Caco-2 (cell line): ENCODE measurements around the gene KDM4C. TPM values are rescaled to one million over a fixed set of nuclear protein-coding genes. Genes with fewer than 3 reads are reported as not detected.

Experiments used
- BruUV-seq: library from RNA; stranded (reverse); fragments of 400-500 nt; replicated peaks from 2 replicates; lab custom pipeline; 2021; lab: Mats Ljungman, UMichigan
- CTCF ChIA-PET: fragments of 300-600 bp; sonication (Branson Sonifier 250); formaldehyde crosslinking; loops from one replicate; lab custom pipeline; 2022; ENCODE audit warnings: antibody characterized with exemption; lab: Charles Lee
- POLR2A ChIA-PET: fragments of 300-600 bp; sonication (Branson Sonifier 250); formaldehyde crosslinking; loops from one replicate; lab custom pipeline; 2022; ENCODE audit warnings: antibody characterized with exemption; lab: Charles Lee
- DNase-seq, 2 experiments: peaks; one replicate each; pipeline versions ENCODE4 v3.0.0 to v3.0.0-alpha.2; 2020 to 2022
- H3K27me3 ChIP-seq: replicated peaks from 2 replicates; pipeline ENCODE4 v1.6.0; 2011; ENCODE audit warnings: low read length; ENCODE audit not compliant: control insufficient read depth, insufficient read depth
- H3K36me3 ChIP-seq: 2 replicates; pipeline ENCODE4 v1.5.1; 2011; ENCODE audit warnings: low read length; ENCODE audit not compliant: control insufficient read depth, insufficient read depth
- H3K4me1 ChIP-seq: fragments of 250-450 bp; sonication (Bioruptor Pico); 2 replicates; pipeline ENCODE4 v1.5.1; 2020; ENCODE audit warnings: mild to moderate bottlenecking
- H3K4me3 ChIP-seq: 2 replicates; pipeline ENCODE4 v1.5.1; 2011; ENCODE audit warnings: low read depth, mild to moderate bottlenecking, control low read depth, low read length
- H3K9me3 ChIP-seq: fragments of 250-450 bp; sonication (Bioruptor Pico); 2 replicates; pipeline ENCODE4 v1.5.1; 2020; ENCODE audit warnings: mild to moderate bottlenecking, moderate library complexity
- H3K27ac Mint-ChIP-seq: one replicate; pipeline ENCODE4 v1.8.0; 2022; ENCODE audit warnings: mixed read lengths; ENCODE audit not compliant: unreplicated experiment
- H3K27me3 Mint-ChIP-seq: one replicate; pipeline ENCODE4 v1.8.0; 2022; ENCODE audit warnings: mixed read lengths; ENCODE audit not compliant: insufficient read depth, unreplicated experiment
- H3K36me3 Mint-ChIP-seq: one replicate; pipeline ENCODE4 v1.8.0; 2022; ENCODE audit warnings: mild to moderate bottlenecking, mixed read lengths; ENCODE audit not compliant: insufficient read depth, unreplicated experiment
- H3K4me1 Mint-ChIP-seq: one replicate; pipeline ENCODE4 v1.8.0; 2022; ENCODE audit warnings: low read depth, mixed read lengths; ENCODE audit not compliant: unreplicated experiment
- H3K4me3 Mint-ChIP-seq: one replicate; pipeline ENCODE4 v1.8.0; 2022; ENCODE audit warnings: mild to moderate bottlenecking, moderate library complexity, mixed read lengths; ENCODE audit not compliant: unreplicated experiment
- H3K9me3 Mint-ChIP-seq: one replicate; pipeline ENCODE4 v1.8.0; 2022; ENCODE audit warnings: mixed read lengths; ENCODE audit not compliant: unreplicated experiment
- CTCF ChIP-seq, 2 experiments: fragments of 200-600 bp in 1 of 2; IDR thresholded peaks; 1 replicate in 1 of 2; 2 replicates in 1 of 2; pipeline versions ENCODE4 v1.5.1 to v1.8.0; 2011 to 2022; ENCODE audit warnings: antibody characterized with exemption in 1 of 2, control low read depth in 1 of 2, inconsistent platforms in 1 of 2, low read depth in 1 of 2, low read length in 1 of 2, mild to moderate bottlenecking in 1 of 2, moderate library complexity in 1 of 2; ENCODE audit not compliant: insufficient read depth in 1 of 2, severe bottlenecking in 1 of 2, unreplicated experiment in 1 of 2
- intact Hi-C: fragments of 100-400 bp; cut with micrococcal nuclease; formaldehyde crosslinking; loops from one replicate; pipeline ENCODE4 v1.10.0; 2022; ENCODE audit not compliant: unreplicated experiment
- total RNA-seq: library from RNA; stranded (reverse); gene quantifications from 2 replicates; pipeline ENCODE4 v1.2.3, GENCODE V29; 2022

KDM4C gene
- total RNA-seq, 1 experiment from 2014 or later, result 40.3 TPM

- TF ChIP-seq CTCF (IDR thresholded peaks at IDR 0.05; ENCODE audit: insufficient read depth in 1 of 2, low read depth in 1 of 2, low read length in 1 of 2, severe bottlenecking in 1 of 2, unreplicated experiment in 1 of 2), result no peak
- H3K9me3 ChIP-seq, result no peaks in the 10 kb centered on the region
- H3K4me3 ChIP-seq, result no peak overlapping the region
- no peak overlapping the region for H3K4me3 Mint-ChIP-seq
- H3K27ac Mint-ChIP-seq, result no peak overlapping the region
- no TSS peak for BruUV-seq
- H3K27me3 Mint-ChIP-seq, result no peaks in the 10 kb centered on the region
- no peaks in the 10 kb centered on the region for H3K4me1 Mint-ChIP-seq
- H3K4me1 ChIP-seq, result no peaks in the 10 kb centered on the region
- CTCF ChIA-PET, result no interaction called here
- intact Hi-C loops, result no loop called here
- H3K36me3 Mint-ChIP-seq, result no peaks in the 10 kb centered on the region
- H3K36me3 ChIP-seq, result no peaks in the 10 kb centered on the region
- no peak for DNase-seq
- POLR2A ChIA-PET, result no interaction called here
- H3K9me3 Mint-ChIP-seq, result no peaks in the 10 kb centered on the region
- H3K27me3 ChIP-seq, result no peaks in the 10 kb centered on the region
Measured at GRCh38 chr9:7033076-7034045, 275.6 kb downstream of the KDM4C start.

- TF ChIP-seq CTCF (IDR thresholded peaks at IDR 0.05; ENCODE audit: insufficient read depth in 1 of 2, low read depth in 1 of 2, low read length in 1 of 2, severe bottlenecking in 1 of 2, unreplicated experiment in 1 of 2), result no peak
- no peaks in the 10 kb centered on the region for H3K27me3 Mint-ChIP-seq
- no peaks in the 10 kb centered on the region for H3K9me3 ChIP-seq
- H3K4me1 ChIP-seq, result no peaks in the 10 kb centered on the region
- intact Hi-C loops, result no loop called here
- no peaks in the 10 kb centered on the region for H3K27me3 ChIP-seq
- no peaks in the 10 kb centered on the region for H3K4me1 Mint-ChIP-seq
- POLR2A ChIA-PET, result no interaction called here
- CTCF ChIA-PET, result no interaction called here
- no peaks in the 10 kb centered on the region for H3K36me3 Mint-ChIP-seq
- H3K4me3 ChIP-seq, result no peak overlapping the region
- H3K36me3 ChIP-seq, result no peaks in the 10 kb centered on the region
- no peak overlapping the region for H3K27ac Mint-ChIP-seq
- BruUV-seq, result no TSS peak
- no peak for DNase-seq
- H3K9me3 Mint-ChIP-seq, result no peaks in the 10 kb centered on the region
- no peak overlapping the region for H3K4me3 Mint-ChIP-seq
Measured at GRCh38 chr9:7037176-7037575, 279.4 kb downstream of the KDM4C start.

GRCh38 chr9:7042124-7042523, 284.4 kb downstream of the KDM4C start:
- intact Hi-C loops, result no loop called here
- Mint-ChIP-seq H3K36me3 (no peaks in the 10 kb centered on the region), H3K27me3 (no peaks in the 10 kb centered on the region), H3K27ac (no peak overlapping the region), H3K9me3 (no peaks in the 10 kb centered on the region), H3K4me3 (no peak overlapping the region), H3K4me1 (no peaks in the 10 kb centered on the region)
- H3K4me1 ChIP-seq, result no peaks in the 10 kb centered on the region
- BruUV-seq, result no TSS peak
- POLR2A ChIA-PET, result no interaction called here
- no peaks in the 10 kb centered on the region for H3K36me3 ChIP-seq
- H3K27me3 ChIP-seq, result no peaks in the 10 kb centered on the region
- CTCF ChIA-PET, result no interaction called here
- no peaks in the 10 kb centered on the region for H3K9me3 ChIP-seq
- TF ChIP-seq CTCF (IDR thresholded peaks at IDR 0.05; ENCODE audit: insufficient read depth in 1 of 2, low read depth in 1 of 2, low read length in 1 of 2, severe bottlenecking in 1 of 2, unreplicated experiment in 1 of 2), result no peak
- H3K4me3 ChIP-seq, result no peak overlapping the region
- no peak for DNase-seq
